ENCODE results near the gene MAGI2. TPM values are rescaled to one million over a fixed set of nuclear protein-coding genes. Genes with fewer than 3 reads are reported as not detected.

Gene MAGI2
- total RNA-seq, 1 experiment from 2014 or later, result 0.52 TPM

DNA sequence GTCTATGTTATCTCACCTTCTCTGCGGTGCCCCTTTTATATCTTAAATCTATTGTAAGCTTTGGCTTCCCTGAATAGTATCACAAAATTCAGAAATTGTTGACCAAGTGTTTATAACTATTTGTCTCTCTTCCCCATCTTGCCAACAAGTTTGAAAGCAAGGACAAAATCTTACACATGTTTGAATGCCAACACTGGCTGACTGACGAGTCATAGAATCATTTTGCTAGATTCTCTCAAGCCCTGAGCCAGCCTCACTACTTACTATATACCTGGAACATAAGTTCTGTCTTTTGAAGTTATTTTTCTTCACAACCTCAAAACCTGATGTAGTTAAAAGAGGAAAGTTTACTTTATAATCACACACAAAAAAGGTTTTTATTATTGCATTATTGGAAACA is 954.2 kb downstream of the MAGI2 start:
- no peak overlapping the region for H3K27ac Mint-ChIP-seq (ENCODE audit: unreplicated experiment)

DNA sequence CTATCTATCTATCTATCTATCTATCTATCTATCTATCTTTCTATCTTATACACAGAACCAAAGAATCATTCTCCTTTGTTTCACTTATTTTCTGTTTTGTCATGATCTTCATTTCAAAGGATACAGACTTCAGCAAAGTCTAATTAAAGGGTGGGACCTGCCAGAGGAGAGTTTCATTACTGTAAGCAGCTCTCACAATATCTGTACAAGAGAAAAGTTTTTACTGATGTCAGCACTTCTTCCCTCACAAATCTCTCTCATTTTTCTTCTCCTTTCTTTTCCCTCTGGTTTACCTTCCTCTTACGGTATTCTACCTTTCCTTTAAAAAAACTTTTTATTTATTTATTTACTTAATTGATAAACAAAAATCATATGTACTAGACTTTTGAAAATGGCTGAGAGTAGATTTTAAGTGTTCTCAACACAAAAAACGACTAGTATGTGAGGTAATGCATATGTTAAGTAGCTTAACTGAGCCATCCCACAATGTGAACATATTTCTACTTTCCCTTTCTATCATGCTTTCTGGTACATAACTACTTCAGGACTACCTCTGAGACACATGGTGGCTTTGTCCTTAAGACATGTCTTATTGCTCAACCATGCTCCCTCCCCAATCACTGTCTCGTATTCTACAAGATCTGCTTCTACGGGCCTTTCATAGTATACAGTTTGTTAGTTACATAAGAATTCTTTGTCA is 955.6 kb downstream of the MAGI2 start:
- intact Hi-C loops (cut with micrococcal nuclease; ENCODE audit: unreplicated experiment), result no loop called here
- TF ChIP-seq, protein P1, sequence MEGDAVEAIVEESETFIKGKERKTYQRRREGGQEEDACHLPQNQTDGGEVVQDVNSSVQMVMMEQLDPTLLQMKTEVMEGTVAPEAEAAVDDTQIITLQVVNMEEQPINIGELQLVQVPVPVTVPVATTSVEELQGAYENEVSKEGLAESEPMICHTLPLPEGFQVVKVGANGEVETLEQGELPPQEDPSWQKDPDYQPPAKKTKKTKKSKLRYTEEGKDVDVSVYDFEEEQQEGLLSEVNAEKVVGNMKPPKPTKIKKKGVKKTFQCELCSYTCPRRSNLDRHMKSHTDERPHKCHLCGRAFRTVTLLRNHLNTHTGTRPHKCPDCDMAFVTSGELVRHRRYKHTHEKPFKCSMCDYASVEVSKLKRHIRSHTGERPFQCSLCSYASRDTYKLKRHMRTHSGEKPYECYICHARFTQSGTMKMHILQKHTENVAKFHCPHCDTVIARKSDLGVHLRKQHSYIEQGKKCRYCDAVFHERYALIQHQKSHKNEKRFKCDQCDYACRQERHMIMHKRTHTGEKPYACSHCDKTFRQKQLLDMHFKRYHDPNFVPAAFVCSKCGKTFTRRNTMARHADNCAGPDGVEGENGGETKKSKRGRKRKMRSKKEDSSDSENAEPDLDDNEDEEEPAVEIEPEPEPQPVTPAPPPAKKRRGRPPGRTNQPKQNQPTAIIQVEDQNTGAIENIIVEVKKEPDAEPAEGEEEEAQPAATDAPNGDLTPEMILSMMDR (IDR thresholded peaks at IDR 0.05; ENCODE audit: unreplicated experiment), result no peak
- Mint-ChIP-seq H3K9me3 (ENCODE audit: low read depth, unreplicated experiment) (no peaks in the 10 kb centered on the region), H3K27me3 (ENCODE audit: unreplicated experiment) (peaks cover 15% of the 10 kb centered on the region), H3K4me3 (ENCODE audit: low read depth, unreplicated experiment) (no peak overlapping the region), H3K27ac (ENCODE audit: unreplicated experiment) (no peak overlapping the region), H3K4me1 (ENCODE audit: low read depth, unreplicated experiment) (no peaks in the 10 kb centered on the region), H3K36me3 (ENCODE audit: insufficient read depth, unreplicated experiment) (no peaks in the 10 kb centered on the region)
- CTCF ChIA-PET, result no interaction called here
- BruUV-seq (replicated peaks), result no TSS peak
- no peak for DNase-seq

More for the DNA sequence above, 954.2 kb downstream of the MAGI2 start:
- no peak for DNase-seq
- Mint-ChIP-seq H3K4me3 (ENCODE audit: low read depth, unreplicated experiment) (no peak overlapping the region), H3K9me3 (ENCODE audit: low read depth, unreplicated experiment) (no peaks in the 10 kb centered on the region), H3K36me3 (ENCODE audit: insufficient read depth, unreplicated experiment) (no peaks in the 10 kb centered on the region), H3K27me3 (ENCODE audit: unreplicated experiment) (peaks cover 15% of the 10 kb centered on the region), H3K4me1 (ENCODE audit: low read depth, unreplicated experiment) (no peaks in the 10 kb centered on the region)
- TF ChIP-seq, protein P1 (IDR thresholded peaks at IDR 0.05; ENCODE audit: unreplicated experiment), result no peak
- BruUV-seq (replicated peaks), result no TSS peak
- intact Hi-C loops (cut with micrococcal nuclease; ENCODE audit: unreplicated experiment), result no loop called here
- CTCF ChIA-PET, result no interaction called here

DNA sequence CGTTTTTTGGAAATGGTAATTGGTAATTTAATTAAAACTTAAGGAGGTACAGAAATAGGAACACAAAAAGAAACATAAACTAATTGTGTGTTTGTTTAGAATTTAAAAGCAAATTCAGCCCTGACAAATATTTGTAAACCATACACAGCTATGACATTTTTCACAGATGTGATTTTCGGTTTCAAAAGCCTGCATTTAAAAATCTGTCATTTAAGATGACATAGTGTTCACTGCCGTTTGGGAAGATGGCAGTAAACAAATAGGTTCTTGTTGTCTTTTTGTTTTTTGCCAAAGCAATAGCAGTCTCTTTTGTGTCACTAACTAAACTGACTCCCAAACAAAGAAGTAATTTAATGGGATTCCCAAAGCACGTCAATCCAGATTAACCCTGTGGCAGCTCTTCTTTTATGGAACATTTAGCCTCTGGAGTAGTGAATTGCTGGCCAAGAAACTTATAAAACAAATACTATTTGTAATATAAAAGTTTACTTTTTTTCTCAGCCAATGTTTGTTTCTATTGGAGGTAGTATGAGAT is 957.3 kb downstream of the MAGI2 start:
- Mint-ChIP-seq H3K36me3 (ENCODE audit: insufficient read depth, unreplicated experiment) (no peaks in the 10 kb centered on the region), H3K27me3 (ENCODE audit: unreplicated experiment) (peaks cover 17% of the 10 kb centered on the region), H3K4me3 (ENCODE audit: low read depth, unreplicated experiment) (no peak overlapping the region), H3K27ac (ENCODE audit: unreplicated experiment) (no peak overlapping the region), H3K9me3 (ENCODE audit: low read depth, unreplicated experiment) (no peaks in the 10 kb centered on the region), H3K4me1 (ENCODE audit: low read depth, unreplicated experiment) (no peaks in the 10 kb centered on the region)
- no peak for DNase-seq
- intact Hi-C loops (cut with micrococcal nuclease; ENCODE audit: unreplicated experiment), result no loop called here
- CTCF ChIA-PET, result no interaction called here
- TF ChIP-seq, protein P1 (IDR thresholded peaks at IDR 0.05; ENCODE audit: unreplicated experiment), result no peak
- no TSS peak for BruUV-seq (replicated peaks)

DNA sequence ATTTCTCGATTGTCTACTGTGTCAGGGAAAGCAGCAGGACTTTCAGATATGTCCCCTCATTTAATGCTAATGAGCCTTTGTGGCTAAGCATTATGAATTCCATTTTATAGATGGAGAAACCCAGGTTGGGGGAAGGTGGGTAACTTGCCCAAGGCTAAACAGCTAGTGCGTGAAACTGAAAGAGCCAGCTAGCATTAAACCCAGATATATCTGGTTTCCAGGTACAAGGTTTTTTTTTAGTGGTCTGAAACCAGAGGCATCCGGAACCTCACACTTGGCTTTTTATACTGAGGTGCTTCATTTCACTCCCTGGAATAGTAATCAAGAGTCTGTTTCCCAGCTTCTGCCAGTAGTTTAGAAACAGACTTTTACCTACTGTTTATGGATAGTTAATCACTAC is 960.1 kb downstream of the MAGI2 start:
- Mint-ChIP-seq H3K36me3 (ENCODE audit: insufficient read depth, unreplicated experiment) (no peaks in the 10 kb centered on the region), H3K4me1 (ENCODE audit: low read depth, unreplicated experiment) (no peaks in the 10 kb centered on the region), H3K27ac (ENCODE audit: unreplicated experiment) (no peak overlapping the region), H3K9me3 (ENCODE audit: low read depth, unreplicated experiment) (no peaks in the 10 kb centered on the region), H3K4me3 (ENCODE audit: low read depth, unreplicated experiment) (no peak overlapping the region), H3K27me3 (ENCODE audit: unreplicated experiment) (peaks cover 21% of the 10 kb centered on the region)
- DNase-seq, result no peak
- intact Hi-C loops (cut with micrococcal nuclease; ENCODE audit: unreplicated experiment), result no loop called here
- CTCF ChIA-PET, result no interaction called here
- TF ChIP-seq, protein P1 (IDR thresholded peaks at IDR 0.05; ENCODE audit: unreplicated experiment), result no peak
- BruUV-seq (replicated peaks), result no TSS peak
